ENCODE results near the gene PLK3.

DNA sequence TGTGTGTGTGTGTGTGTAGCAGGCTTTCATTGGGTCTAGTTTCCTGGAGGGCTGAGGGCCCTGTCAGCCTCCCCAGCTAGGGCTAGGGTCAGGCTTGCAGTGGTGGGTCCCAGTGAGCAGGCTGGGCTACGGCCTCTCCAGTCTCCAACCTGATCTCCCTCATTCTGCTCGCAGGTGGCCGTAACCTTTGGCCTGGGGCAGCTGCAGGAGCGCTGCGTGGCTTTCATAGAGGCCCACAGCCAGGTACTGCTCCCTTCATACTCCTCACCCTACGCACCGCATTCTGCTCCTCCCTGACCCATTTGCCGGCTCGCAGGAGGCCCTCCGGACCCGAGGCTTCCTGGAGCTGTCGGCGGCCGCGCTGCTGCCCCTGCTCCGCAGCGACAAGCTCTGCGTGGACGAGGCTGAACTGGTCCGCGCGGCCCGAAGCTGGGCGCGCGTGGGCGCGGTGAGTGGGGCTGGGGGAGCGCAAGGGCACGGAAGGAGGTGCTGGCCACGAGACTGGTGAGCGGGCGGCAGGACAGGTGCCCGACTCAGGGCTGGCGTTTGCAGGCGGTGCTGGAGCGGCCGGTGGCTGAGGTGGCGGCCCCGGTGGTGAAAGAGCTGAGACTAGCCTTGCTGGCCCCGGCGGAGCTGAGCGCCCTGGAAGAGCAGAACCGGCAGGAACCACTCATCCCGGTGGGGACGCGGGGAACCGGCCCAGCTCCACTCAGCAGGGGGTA lies 12.8 kb downstream of the PLK3 start:
- TF ChIP-seq CTCF (IDR thresholded peaks at IDR 0.05) = no peak
- TF ChIP-seq POLR2AphosphoS5 (IDR thresholded peaks at IDR 0.05) = no peak
- TF ChIP-seq POLR2A (IDR thresholded peaks at IDR 0.05) = no peak
